ENCODE measurements around the gene FAM83F.

FAM83F gene

DNA sequence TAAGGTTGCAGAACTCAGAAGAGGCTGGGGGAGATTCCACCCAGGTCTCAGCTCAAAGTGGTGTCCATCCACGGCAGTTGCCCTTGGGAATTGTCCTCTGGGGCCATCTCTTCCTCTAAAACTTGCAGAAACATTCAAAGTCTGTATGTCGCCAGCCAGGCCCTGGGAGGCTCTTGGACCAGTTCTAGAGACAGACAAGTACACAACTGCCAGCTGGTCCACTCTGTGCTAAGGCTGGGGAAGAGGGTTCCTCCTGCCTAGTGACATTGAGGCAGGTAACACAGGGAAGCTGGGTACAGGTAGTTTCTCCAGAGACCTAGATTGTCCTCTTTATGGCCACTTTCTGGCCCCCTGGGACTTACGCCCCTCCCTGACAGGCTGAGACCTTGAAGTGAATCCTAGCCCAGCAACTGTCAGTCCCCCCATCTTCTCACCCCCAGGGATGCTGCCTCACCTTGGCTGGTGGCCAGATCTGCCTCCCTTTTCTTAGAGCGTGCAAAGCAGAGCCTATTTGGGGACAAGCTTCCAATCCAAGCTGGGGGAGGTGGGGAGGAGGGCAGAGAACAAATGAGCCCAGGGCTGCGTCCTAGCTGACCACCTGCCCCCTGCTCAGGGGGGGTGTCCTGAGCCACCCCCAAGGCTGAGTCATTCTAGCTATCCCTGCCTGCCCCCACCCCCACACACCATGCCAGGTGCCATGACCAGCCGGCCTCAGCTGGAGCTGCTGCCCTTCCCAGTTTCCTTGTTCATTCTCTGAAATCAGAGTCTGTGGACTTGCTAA lies 8.4 kb downstream of the FAM83F start:
- TF ChIP-seq, protein P1, sequence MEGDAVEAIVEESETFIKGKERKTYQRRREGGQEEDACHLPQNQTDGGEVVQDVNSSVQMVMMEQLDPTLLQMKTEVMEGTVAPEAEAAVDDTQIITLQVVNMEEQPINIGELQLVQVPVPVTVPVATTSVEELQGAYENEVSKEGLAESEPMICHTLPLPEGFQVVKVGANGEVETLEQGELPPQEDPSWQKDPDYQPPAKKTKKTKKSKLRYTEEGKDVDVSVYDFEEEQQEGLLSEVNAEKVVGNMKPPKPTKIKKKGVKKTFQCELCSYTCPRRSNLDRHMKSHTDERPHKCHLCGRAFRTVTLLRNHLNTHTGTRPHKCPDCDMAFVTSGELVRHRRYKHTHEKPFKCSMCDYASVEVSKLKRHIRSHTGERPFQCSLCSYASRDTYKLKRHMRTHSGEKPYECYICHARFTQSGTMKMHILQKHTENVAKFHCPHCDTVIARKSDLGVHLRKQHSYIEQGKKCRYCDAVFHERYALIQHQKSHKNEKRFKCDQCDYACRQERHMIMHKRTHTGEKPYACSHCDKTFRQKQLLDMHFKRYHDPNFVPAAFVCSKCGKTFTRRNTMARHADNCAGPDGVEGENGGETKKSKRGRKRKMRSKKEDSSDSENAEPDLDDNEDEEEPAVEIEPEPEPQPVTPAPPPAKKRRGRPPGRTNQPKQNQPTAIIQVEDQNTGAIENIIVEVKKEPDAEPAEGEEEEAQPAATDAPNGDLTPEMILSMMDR (IDR thresholded peaks at IDR 0.05; ENCODE audit: low read depth, low read length), result no peak
- DNase-seq (ENCODE audit: extremely low read depth, low read depth), result no peak

DNA sequence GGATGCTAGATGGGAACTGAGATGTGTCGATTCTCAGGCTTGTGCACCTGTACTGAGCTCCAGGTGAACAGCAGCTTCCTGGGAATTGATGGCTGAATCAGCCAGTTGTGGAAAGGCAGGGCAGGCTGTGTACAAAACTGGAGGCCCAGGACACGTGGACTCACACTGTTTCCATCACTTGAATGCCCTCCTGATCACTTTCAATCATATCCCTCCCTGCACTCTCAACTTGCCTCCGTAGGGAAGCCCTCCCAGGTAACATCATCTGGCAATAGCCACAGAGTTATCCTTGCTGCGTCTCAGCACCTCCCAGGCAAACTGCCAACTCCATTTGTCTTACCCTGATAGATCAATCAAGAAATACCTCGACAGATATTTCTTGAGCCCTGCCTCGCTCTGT lies 10.1 kb downstream of the FAM83F start:
- DNase-seq (ENCODE audit: extremely low read depth, low read depth), result no peak

DNA sequence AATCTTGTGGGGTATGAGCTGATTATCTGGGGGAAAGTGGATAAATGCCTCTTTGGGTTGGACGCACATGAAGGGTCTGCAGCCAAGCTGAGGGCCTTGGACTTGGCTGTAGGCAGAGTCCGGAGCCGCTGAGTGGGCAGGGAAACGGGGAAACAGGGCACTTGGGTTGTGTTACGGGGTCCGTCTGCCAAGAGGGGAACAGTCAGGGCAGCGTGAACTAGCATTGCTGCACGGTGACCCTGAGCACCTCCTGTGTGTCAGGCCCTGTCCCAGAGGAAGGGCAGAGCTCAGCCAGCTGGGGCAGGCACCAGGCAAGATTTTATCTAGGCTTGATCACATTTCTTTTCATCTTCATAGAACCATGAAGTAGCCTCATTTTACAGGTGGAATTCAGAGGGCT lies 11.9 kb downstream of the FAM83F start:
- DNase-seq (ENCODE audit: extremely low read depth, low read depth), result no peak
- TF ChIP-seq, protein P1 (IDR thresholded peaks at IDR 0.05; ENCODE audit: low read depth, low read length), result no peak

More for the DNA sequence above, 10.1 kb downstream of the FAM83F start:
- TF ChIP-seq, protein P1 (IDR thresholded peaks at IDR 0.05; ENCODE audit: low read depth, low read length), result no peak

DNA sequence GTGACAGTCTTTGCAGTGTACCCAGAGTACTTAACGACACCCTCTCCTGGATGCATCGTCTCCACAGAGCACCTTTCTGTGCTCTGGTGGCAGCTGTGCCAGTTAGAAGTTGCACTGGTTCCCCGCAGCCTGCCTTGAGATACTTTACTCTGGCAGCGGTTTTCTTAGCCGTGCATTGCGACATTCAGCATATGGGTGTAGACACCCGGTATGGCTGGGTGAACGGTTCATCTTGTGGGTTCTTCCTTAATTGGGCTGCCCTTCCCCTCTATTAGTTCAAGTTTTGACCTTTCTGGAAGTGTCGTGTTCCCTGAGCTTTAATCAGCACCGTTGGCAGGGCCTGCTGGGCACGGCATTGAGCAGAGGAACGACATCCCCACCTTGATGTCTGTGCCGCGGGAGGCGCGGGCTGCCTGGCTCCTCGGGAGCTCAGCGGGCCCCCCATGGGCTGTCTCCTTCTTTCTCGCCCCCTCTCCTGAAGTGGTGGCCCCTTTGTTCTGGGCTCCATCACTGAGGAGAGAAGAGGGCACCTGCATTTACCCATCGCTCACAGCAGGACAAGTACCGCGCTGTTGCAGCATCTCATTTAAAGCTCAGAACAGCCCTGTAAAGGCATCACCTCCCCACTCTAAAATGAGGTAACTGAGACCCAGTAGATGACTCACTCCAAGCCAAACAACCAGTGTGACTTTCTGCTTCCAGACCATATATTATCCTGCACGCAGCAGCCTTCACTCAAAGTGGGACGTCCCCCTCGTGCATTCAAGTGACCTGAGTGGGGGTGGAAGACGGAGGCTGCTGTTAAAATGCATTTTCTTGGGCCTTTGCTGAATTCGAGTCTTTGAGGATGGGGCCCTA lies 13.3 kb downstream of the FAM83F start:
- no peak for DNase-seq (ENCODE audit: extremely low read depth, low read depth)
- TF ChIP-seq, protein P1 (IDR thresholded peaks at IDR 0.05; ENCODE audit: low read depth, low read length), result no peak

DNA sequence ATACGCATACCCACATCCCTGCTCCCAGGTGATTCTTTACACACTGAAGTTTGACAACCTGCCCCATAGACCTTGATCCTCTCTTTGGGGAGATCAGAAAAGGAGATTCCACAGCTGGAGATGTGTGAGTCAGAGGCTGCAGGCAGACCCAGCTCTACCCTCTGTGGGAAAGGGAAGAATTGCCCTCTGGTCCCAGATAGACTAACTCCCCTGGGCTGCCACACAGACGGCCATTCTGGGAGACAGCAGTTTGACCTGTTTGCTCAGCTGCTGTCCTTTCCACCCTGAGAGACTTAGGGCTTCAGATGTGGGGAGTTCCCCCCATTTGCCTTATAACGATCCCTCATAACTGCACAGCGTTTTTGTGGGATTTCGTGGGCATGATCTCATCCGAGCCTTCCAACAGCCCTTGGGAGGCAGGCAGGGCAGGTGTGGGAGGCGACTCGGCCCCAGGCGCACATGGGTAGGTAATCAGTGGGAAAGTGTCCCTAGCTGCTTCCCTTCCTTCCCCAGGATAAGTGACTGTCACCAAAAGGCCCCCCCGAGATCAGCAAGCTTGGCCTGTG lies 14.1 kb downstream of the FAM83F start:
- DNase-seq (ENCODE audit: extremely low read depth, low read depth), result no peak

DNA sequence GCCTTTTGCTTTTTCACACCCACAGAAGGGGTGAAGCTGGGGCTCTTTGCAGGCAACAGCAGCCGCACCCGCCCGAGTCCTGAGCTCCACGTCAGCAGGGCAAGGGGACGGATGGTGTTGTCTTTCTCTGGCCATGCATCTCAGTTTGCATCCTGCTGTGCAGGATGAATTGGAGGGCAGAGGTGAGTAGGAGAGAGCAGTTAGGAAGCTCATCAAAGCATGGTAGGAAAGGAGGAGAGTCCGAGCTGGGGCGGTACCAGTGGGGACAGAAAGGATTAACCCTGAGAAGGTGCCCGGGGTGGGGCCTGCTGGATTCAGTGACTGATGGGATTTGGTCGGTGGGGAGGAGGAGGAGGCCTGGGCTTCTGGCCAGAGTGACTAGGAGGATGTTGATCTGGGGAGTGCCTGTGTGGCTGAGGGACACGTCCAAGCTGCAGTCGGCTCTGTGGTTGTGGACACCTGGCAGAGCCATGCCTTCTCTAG lies 14.6 kb downstream of the FAM83F start:
- TF ChIP-seq, protein P1 (IDR thresholded peaks at IDR 0.05; ENCODE audit: low read depth, low read length), result no peak
- DNase-seq (ENCODE audit: extremely low read depth, low read depth), result no peak

More for the DNA sequence above, 14.1 kb downstream of the FAM83F start:
- TF ChIP-seq, protein P1 (IDR thresholded peaks at IDR 0.05; ENCODE audit: low read depth, low read length), result no peak

Data from AG09319 (cell line).